Right lung (tissue), 10 donors: ENCODE measurements around the gene GJD3. TPM values are rescaled to one million over a fixed set of nuclear protein-coding genes. Genes with fewer than 3 reads are reported as not detected.
"Not testable (repeated sequence)": the region's sequence is repeated elsewhere in the genome, so short reads cannot be mapped to it uniquely, and the experiment has no call there.

Source experiments
- DNase-seq, 2 donors: peaks; one replicate each; pipeline ENCODE4 v3.0.0-alpha.2; 2013
- long read RNA-seq, 8 donors: transcript quantifications; one replicate each; lab custom pipeline, GENCODE V29; 2026
- polyA plus RNA-seq, 5 donors: library from polyadenylated mRNA; unstranded; fragments of 120-200 nt; gene quantifications; one replicate each; pipeline versions ENCODE4 v1.2.1 to v1.2.3, GENCODE V29; 2013; ENCODE audit warnings: inconsistent platforms in 1 of 5, low replicate concordance in 1 of 5; ENCODE audit not compliant: insufficient read length in 5 of 5, insufficient read depth in 1 of 5

GJD3 gene
- polyA plus RNA-seq = under 1 TPM in 1 of 5 donors, not detected in 4; 0.70 TPM
- long read RNA-seq, donor 1, transcript GJD3-201 (1 exons, 885 nt) = major isoform, 6 of 6 reads
- long read RNA-seq, donor 1, partial matches to known transcripts = 0 of 6 reads
- long read RNA-seq, donor 1, other reads (novel, unspliced or antisense) = 0 of 6 reads
- long read RNA-seq, donor 2, partial matches to known transcripts = 0 of 2 reads
- long read RNA-seq, donor 2, other reads (novel, unspliced or antisense) = 0 of 2 reads
- long read RNA-seq, donor 3, partial matches to known transcripts = 0 of 1 reads
- long read RNA-seq, donor 3, other reads (novel, unspliced or antisense) = 0 of 1 reads
- long read RNA-seq, donor 4, partial matches to known transcripts = 5 of 6 reads
- long read RNA-seq, donor 4, other reads (novel, unspliced or antisense) = 0 of 6 reads
- long read RNA-seq, donor 5, partial matches to known transcripts = 0 of 1 reads
- long read RNA-seq, donor 5, other reads (novel, unspliced or antisense) = 0 of 1 reads
- long read RNA-seq, donor 6, partial matches to known transcripts = 0 of 3 reads
- long read RNA-seq, donor 6, other reads (novel, unspliced or antisense) = 0 of 3 reads
- long read RNA-seq, donor 7, partial matches to known transcripts = 0 of 3 reads
- long read RNA-seq, donor 7, other reads (novel, unspliced or antisense) = 0 of 3 reads
- long read RNA-seq, donor 8, partial matches to known transcripts = 0 of 2 reads
- long read RNA-seq, donor 8, other reads (novel, unspliced or antisense) = 0 of 2 reads

GRCh38 chr17:40364121-40364861 is at the start of gene GJD3:
Gene GJD3, minus strand, starts transcription at chr17:40364737. Its CDS starts 922 bp downstream, at chr17:40363815.
- DNase-seq = no peak

GRCh38 chr17:40414312-40414711 is 49.8 kb upstream of the GJD3 start:
- DNase-seq = not testable (repeated sequence)

- no peak for DNase-seq
Observed at GRCh38 chr17:40412880-40413279, 48.3 kb upstream of the GJD3 start.

GRCh38 chr17:40411821-40412220 is 47.3 kb upstream of the GJD3 start:
- no peak for DNase-seq

GRCh38 chr17:40410082-40410481 is 45.5 kb upstream of the GJD3 start:
- no peak for DNase-seq

GRCh38 chr17:40409540-40409939 is 45.0 kb upstream of the GJD3 start:
- not testable (repeated sequence) for DNase-seq

GRCh38 chr17:40407460-40407859 is 42.9 kb upstream of the GJD3 start:
- no peak for DNase-seq

- DNase-seq = no peak
Observed at GRCh38 chr17:40404003-40404402, 39.5 kb upstream of the GJD3 start.

- DNase-seq = no peak
Observed at GRCh38 chr17:40402668-40403067, 38.1 kb upstream of the GJD3 start.

GRCh38 chr17:40399185-40399584 is 34.6 kb upstream of the GJD3 start:
- DNase-seq = peak in 1 of 2 donors; percentile 43

- DNase-seq = not testable (repeated sequence)
Observed at GRCh38 chr17:40386555-40386954, 22.0 kb upstream of the GJD3 start.

- no peak for DNase-seq
Observed at GRCh38 chr17:40382251-40382650, 17.7 kb upstream of the GJD3 start.

GRCh38 chr17:40378966-40379365 is 14.4 kb upstream of the GJD3 start:
- no peak for DNase-seq

- no peak for DNase-seq
Observed at GRCh38 chr17:40377832-40378231, 13.3 kb upstream of the GJD3 start.

GRCh38 chr17:40376541-40376940 is 12.0 kb upstream of the GJD3 start:
- DNase-seq = not testable (repeated sequence)

GRCh38 chr17:40375786-40376185 is 11.2 kb upstream of the GJD3 start:
- not testable (repeated sequence) for DNase-seq

- DNase-seq = no peak
Observed at GRCh38 chr17:40374821-40375498, 10.4 kb upstream of the GJD3 start.

- DNase-seq = no peak
Observed at GRCh38 chr17:40373999-40374398, 9.5 kb upstream of the GJD3 start.

- DNase-seq = no peak
Observed at GRCh38 chr17:40373324-40373723, 8.8 kb upstream of the GJD3 start.

GRCh38 chr17:40372644-40373043 is 8.1 kb upstream of the GJD3 start:
- DNase-seq = not testable (repeated sequence)

GRCh38 chr17:40372031-40372430 is 7.5 kb upstream of the GJD3 start:
- DNase-seq = no peak
